ENCODE results near the gene LSS. TPM values are rescaled to one million over a fixed set of nuclear protein-coding genes. Genes with fewer than 3 reads are reported as not detected.
"Not testable (repeated sequence)": the region's sequence is repeated elsewhere in the genome, so short reads cannot be mapped to it uniquely, and the experiment has no call there.

LSS gene
- total and polyA plus RNA-seq, 2 experiments from 2014 or later, result 86.9 to 112 TPM

GRCh38 chr21:46205766-46206162, 22.8 kb downstream of the LSS start:
- no peak for DNase-seq (ENCODE audit: low read depth in 1 of 2, low spot score in 1 of 2)
- no peak overlapping the region for H3K27ac ChIP-seq

GRCh38 chr21:46205166-46205565, 23.4 kb downstream of the LSS start:
- Histone ChIP-seq H3K36me3 (peaks cover 36% of the 10 kb centered on the region), H3K9me3 (ENCODE audit: low read depth) (no peaks in the 10 kb centered on the region), H3K27ac (no peak overlapping the region), H3K4me3 (no peak overlapping the region), H3K4me1 (ENCODE audit: low read depth) (no peaks in the 10 kb centered on the region), H3K27me3 (no peaks in the 10 kb centered on the region)
- TF ChIP-seq CTCF (IDR thresholded peaks at IDR 0.05; ENCODE audit: low read depth, low read length), result no peak
- DNase-seq (ENCODE audit: low read depth in 1 of 2, low spot score in 1 of 2), result no peak

More at GRCh38 chr21:46205766-46206162, 22.8 kb downstream of the LSS start:
- TF ChIP-seq CTCF (IDR thresholded peaks at IDR 0.05; ENCODE audit: low read depth, low read length), result no peak
- H3K27me3 ChIP-seq, result no peaks in the 10 kb centered on the region
- H3K36me3 ChIP-seq, result peaks cover 37% of the 10 kb centered on the region
- no peaks in the 10 kb centered on the region for H3K4me1 ChIP-seq (ENCODE audit: low read depth)
- no peak overlapping the region for H3K4me3 ChIP-seq
- H3K9me3 ChIP-seq (ENCODE audit: low read depth), result no peaks in the 10 kb centered on the region

- Histone ChIP-seq H3K36me3 (peaks cover 37% of the 10 kb centered on the region), H3K4me1 (ENCODE audit: low read depth) (no peaks in the 10 kb centered on the region)
These were observed 25.4 kb downstream of the LSS start for GRCh38 chr21:46203203-46203600.

GRCh38 chr21:46202592-46203202, 25.9 kb downstream of the LSS start:
- no peaks in the 10 kb centered on the region for H3K4me1 ChIP-seq (ENCODE audit: low read depth)
- no peak for DNase-seq (ENCODE audit: low read depth in 1 of 2, low spot score in 1 of 2)
- TF ChIP-seq CTCF (IDR thresholded peaks at IDR 0.05; ENCODE audit: low read depth, low read length), result no peak
- peaks cover 37% of the 10 kb centered on the region for H3K36me3 ChIP-seq
- no peaks in the 10 kb centered on the region for H3K9me3 ChIP-seq (ENCODE audit: low read depth)
- H3K4me3 ChIP-seq, result no peak overlapping the region
- H3K27ac ChIP-seq, result no peak overlapping the region
- H3K27me3 ChIP-seq, result no peaks in the 10 kb centered on the region

More at GRCh38 chr21:46203203-46203600, 25.4 kb downstream of the LSS start:
- no peak for DNase-seq (ENCODE audit: low read depth in 1 of 2, low spot score in 1 of 2)
- no peak overlapping the region for H3K4me3 ChIP-seq
- no peak overlapping the region for H3K27ac ChIP-seq
- H3K9me3 ChIP-seq (ENCODE audit: low read depth), result no peaks in the 10 kb centered on the region
- TF ChIP-seq CTCF (IDR thresholded peaks at IDR 0.05; ENCODE audit: low read depth, low read length), result no peak
- H3K27me3 ChIP-seq, result no peaks in the 10 kb centered on the region

- H3K27me3 ChIP-seq; H3K4me1 ChIP-seq (ENCODE audit: low read depth); DNase-seq (ENCODE audit: low read depth in 1 of 2, low spot score in 1 of 2); H3K27ac ChIP-seq; H3K9me3 ChIP-seq (ENCODE audit: low read depth); H3K4me3 ChIP-seq: not testable (repeated sequence)
- peaks cover 31% of the 10 kb centered on the region for H3K36me3 ChIP-seq
These were observed 27.4 kb downstream of the LSS start for GRCh38 chr21:46200877-46201803.

All from cardiac muscle cell (in vitro differentiated cells and primary cell).